Glutamatergic neuron (in vitro differentiated cells): Measurements from ENCODE around the gene HLX. TPM values are rescaled to one million over a fixed set of nuclear protein-coding genes. Genes with fewer than 3 reads are reported as not detected.

Experiments
- DNase-seq: peaks from one replicate; pipeline ENCODE4 v3.0.0; 2022
- H3K27ac Mint-ChIP-seq: one replicate; pipeline ENCODE4 v1.8.0; 2020; ENCODE audit warnings: mild to moderate bottlenecking, mixed read lengths, inconsistent platforms; ENCODE audit not compliant: unreplicated experiment
- H3K27me3 Mint-ChIP-seq: one replicate; pipeline ENCODE4 v1.8.0; 2020; ENCODE audit warnings: mild to moderate bottlenecking, moderate library complexity, mixed read lengths, inconsistent platforms; ENCODE audit not compliant: unreplicated experiment
- H3K36me3 Mint-ChIP-seq: one replicate; pipeline ENCODE4 v1.8.0; 2020; ENCODE audit warnings: mild to moderate bottlenecking, mixed read lengths, inconsistent platforms; ENCODE audit not compliant: unreplicated experiment
- H3K4me1 Mint-ChIP-seq: one replicate; pipeline ENCODE4 v1.8.0; 2020; ENCODE audit warnings: mild to moderate bottlenecking, low read depth, mixed read lengths, inconsistent platforms; ENCODE audit not compliant: unreplicated experiment
- H3K4me3 Mint-ChIP-seq: one replicate; pipeline ENCODE4 v1.8.0; 2020; ENCODE audit warnings: mild to moderate bottlenecking, mixed read lengths, inconsistent platforms; ENCODE audit not compliant: unreplicated experiment
- H3K9me3 Mint-ChIP-seq: one replicate; pipeline ENCODE4 v1.8.0; 2020; ENCODE audit warnings: mild to moderate bottlenecking, moderate library complexity, mixed read lengths, inconsistent platforms; ENCODE audit not compliant: unreplicated experiment
- CTCF ChIP-seq: fragments of 200-600 bp; sonication (generic); IDR thresholded peaks from one replicate; pipeline ENCODE4 v1.5.0; 2021; ENCODE audit not compliant: partially characterized antibody, unreplicated experiment
- total RNA-seq: library from RNA; stranded (reverse); fragmentation: NEBNext Ultra II Directional; extraction: Animal tissue kit (Norgen Biotek cat#: 25700); gene quantifications from one replicate; pipeline ENCODE4 v1.2.1, GENCODE V29; 2021; ENCODE audit not compliant: unreplicated experiment

HLX gene
- total RNA-seq, 1 donor from 2014 or later = 0.56 TPM

GRCh38 chr1:220886470-220887201, 7.4 kb downstream of the HLX start:
- peaks cover 67% of the 10 kb centered on the region for H3K27me3 Mint-ChIP-seq
- peaks cover 7% of the 10 kb centered on the region for H3K9me3 Mint-ChIP-seq
- peaks cover 27% of the 10 kb centered on the region for H3K4me1 Mint-ChIP-seq
- no peak overlapping the region for H3K4me3 Mint-ChIP-seq
- H3K27ac Mint-ChIP-seq = no peak overlapping the region
- DNase-seq = no peak
- H3K36me3 Mint-ChIP-seq = no peaks in the 10 kb centered on the region
- TF ChIP-seq CTCF = no peak

- Mint-ChIP-seq H3K27ac (no peak overlapping the region), H3K9me3 (peaks cover 9% of the 10 kb centered on the region), H3K4me1 (peaks cover 22% of the 10 kb centered on the region), H3K36me3 (no peaks in the 10 kb centered on the region), H3K27me3 (peaks cover 64% of the 10 kb centered on the region), H3K4me3 (no peak overlapping the region)
- no peak for TF ChIP-seq CTCF
- no peak for DNase-seq
Observed at GRCh38 chr1:220887202-220887519, 7.9 kb downstream of the HLX start.

GRCh38 chr1:220887520-220888416, 8.5 kb downstream of the HLX start:
- Mint-ChIP-seq H3K4me1 (peaks cover 19% of the 10 kb centered on the region), H3K4me3 (no peak overlapping the region), H3K27ac (no peak overlapping the region), H3K27me3 (peaks cover 64% of the 10 kb centered on the region), H3K9me3 (peaks cover 13% of the 10 kb centered on the region), H3K36me3 (no peaks in the 10 kb centered on the region)
- DNase-seq = peak; percentile 54
- no peak for TF ChIP-seq CTCF

- Mint-ChIP-seq H3K4me3 (no peak overlapping the region), H3K4me1 (peaks cover 15% of the 10 kb centered on the region), H3K9me3 (peaks cover 15% of the 10 kb centered on the region), H3K36me3 (no peaks in the 10 kb centered on the region), H3K27ac (no peak overlapping the region), H3K27me3 (peaks cover 65% of the 10 kb centered on the region)
- no peak for DNase-seq
- TF ChIP-seq CTCF = no peak
Observed at GRCh38 chr1:220888417-220888986, 9.3 kb downstream of the HLX start.
